Erythroblast (primary cell): ENCODE measurements around the gene IRF9.

Experiments used
- GATA1 ChIP-seq: IDR thresholded peaks from 2 replicates; pipeline ENCODE4 v1.6.1; 2011; ENCODE audit warnings: low read depth, mild to moderate bottlenecking, control low read depth, low read length, moderate library complexity
- POLR2A ChIP-seq: IDR thresholded peaks from 2 replicates; pipeline ENCODE4 v1.6.1; 2011; ENCODE audit warnings: mild to moderate bottlenecking, low read length

DNA sequence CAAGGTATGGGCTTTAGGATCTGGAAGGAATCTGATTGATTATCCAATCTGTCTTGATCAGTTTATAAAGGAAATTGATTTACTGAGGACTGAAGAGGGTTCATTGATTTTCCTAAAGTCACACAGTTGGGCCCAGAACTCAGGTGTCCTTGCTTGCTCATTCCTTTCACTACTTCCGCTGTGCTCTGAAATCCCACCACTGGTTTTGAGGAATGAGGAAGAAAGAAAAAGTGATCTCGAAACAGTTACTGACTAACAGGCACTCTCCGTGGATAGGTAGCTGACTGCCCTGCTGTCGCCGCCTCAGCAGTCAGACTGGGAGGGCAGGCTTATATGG, 30.7 kb upstream of the IRF9 start, which contains the start of gene FITM1:
- TF ChIP-seq POLR2A (no peak), GATA1 (no peak)
